Lower lobe of right lung (tissue), 2 donors: ENCODE data around the gene RRM1. TPM values are rescaled to one million over a fixed set of nuclear protein-coding genes. Genes with fewer than 3 reads are reported as not detected.

Experiments used
- ATAC-seq, 2 donors: fragments of 200-7000 bp; cut with Tn5 transposase; one replicate each; pipeline ENCODE4 v1.9.1; 2020 to 2022; ENCODE audit warnings: mild to moderate bottlenecking in 2 of 2, moderate library complexity in 2 of 2
- DNase-seq: peaks from one replicate; pipeline ENCODE4 v3.0.0-alpha.2; 2020
- H3K27ac ChIP-seq: fragments of 200-600 bp; one replicate; pipeline ENCODE4 v1.8.0; 2022
- H3K27me3 ChIP-seq: fragments of 200-600 bp; one replicate; pipeline ENCODE4 v1.8.0; 2022; ENCODE audit warnings: low read depth
- H3K36me3 ChIP-seq: fragments of 200-600 bp; one replicate; pipeline ENCODE4 v1.8.0; 2022; ENCODE audit warnings: mild to moderate bottlenecking
- H3K4me1 ChIP-seq: fragments of 200-600 bp; one replicate; pipeline ENCODE4 v1.8.0; 2022
- H3K4me3 ChIP-seq: fragments of 200-600 bp; one replicate; pipeline ENCODE4 v1.8.0; 2022; ENCODE audit warnings: mild to moderate bottlenecking
- H3K9me3 ChIP-seq: fragments of 200-600 bp; one replicate; pipeline ENCODE4 v1.8.0; 2022
- intact Hi-C: fragments of 100-400 bp; cut with DNase I; formaldehyde crosslinking; loops from one replicate; pipeline ENCODE4 v1.11.0; 2022
- total RNA-seq: library from RNA; stranded (reverse); fragmentation: NEBNext Ultra II Directional; extraction: Animal tissue kit (Norgen Biotek cat#: 25700); gene quantifications from one replicate; pipeline ENCODE4 v1.2.1, GENCODE V29; 2021
- TF ChIP-seq, protein P1 (sequence below): fragments of 200-600 bp; IDR thresholded peaks from one replicate; pipeline ENCODE4 v1.8.0; 2022; ENCODE audit warnings: antibody characterized with exemption, mild to moderate bottlenecking
- donor health status: DM: no; HTN: yes; CAD: no; lungs with severe emphysema.

RRM1 gene
- total RNA-seq, 1 donor from 2014 or later: 23.7 TPM

DNA sequence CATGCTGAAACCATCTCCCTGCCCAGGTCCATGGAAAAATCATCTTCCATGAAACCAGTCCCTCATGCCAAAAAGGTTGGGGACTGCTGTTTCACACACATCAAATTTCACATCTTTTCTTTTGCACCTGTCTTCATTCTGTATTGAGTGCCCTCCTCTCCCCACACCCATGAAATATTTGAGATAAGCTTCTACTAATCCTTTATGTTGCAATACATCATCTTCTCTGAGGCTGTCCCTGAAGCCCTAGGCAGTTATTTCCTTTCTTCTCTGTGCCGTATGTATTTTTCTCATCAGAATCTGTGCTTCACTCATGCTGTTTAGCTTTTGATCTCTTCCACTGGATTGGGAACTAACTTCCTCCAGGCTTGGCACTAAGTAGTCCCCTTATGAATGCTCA is 40.0 kb upstream of the RRM1 start:
- Histone ChIP-seq H3K9me3 (no peaks in the 10 kb centered on the region), H3K27ac (no peak overlapping the region), H3K36me3 (peaks cover 27% of the 10 kb centered on the region), H3K27me3 (no peaks in the 10 kb centered on the region), H3K4me3 (no peak overlapping the region), H3K4me1 (peaks cover 5% of the 10 kb centered on the region)
- no peak for DNase-seq
- TF ChIP-seq, protein P1, sequence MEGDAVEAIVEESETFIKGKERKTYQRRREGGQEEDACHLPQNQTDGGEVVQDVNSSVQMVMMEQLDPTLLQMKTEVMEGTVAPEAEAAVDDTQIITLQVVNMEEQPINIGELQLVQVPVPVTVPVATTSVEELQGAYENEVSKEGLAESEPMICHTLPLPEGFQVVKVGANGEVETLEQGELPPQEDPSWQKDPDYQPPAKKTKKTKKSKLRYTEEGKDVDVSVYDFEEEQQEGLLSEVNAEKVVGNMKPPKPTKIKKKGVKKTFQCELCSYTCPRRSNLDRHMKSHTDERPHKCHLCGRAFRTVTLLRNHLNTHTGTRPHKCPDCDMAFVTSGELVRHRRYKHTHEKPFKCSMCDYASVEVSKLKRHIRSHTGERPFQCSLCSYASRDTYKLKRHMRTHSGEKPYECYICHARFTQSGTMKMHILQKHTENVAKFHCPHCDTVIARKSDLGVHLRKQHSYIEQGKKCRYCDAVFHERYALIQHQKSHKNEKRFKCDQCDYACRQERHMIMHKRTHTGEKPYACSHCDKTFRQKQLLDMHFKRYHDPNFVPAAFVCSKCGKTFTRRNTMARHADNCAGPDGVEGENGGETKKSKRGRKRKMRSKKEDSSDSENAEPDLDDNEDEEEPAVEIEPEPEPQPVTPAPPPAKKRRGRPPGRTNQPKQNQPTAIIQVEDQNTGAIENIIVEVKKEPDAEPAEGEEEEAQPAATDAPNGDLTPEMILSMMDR: no peak
- intact Hi-C loops: no loop called here
- no peak for ATAC-seq

DNA sequence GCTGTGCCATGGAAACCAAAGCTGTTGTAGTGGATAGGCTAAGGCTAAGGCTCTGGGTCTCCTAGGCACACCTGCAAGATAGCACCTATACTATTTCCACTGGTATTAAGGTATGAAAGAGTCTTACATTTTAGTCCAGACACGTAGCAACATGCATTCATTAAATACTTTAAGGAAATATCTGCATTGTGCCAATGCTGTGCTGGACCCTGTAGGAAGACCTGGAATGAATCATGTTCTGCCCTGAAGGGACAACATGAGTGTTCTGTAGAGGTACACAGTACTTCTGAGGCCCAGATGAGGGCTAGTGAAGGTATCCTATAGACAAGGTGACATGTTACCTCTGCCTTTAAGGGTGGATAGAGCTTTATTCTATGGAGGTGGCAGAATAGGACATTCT is 35.2 kb upstream of the RRM1 start:
- DNase-seq (no peak), ATAC-seq (no peak)
- H3K27me3 ChIP-seq: no peaks in the 10 kb centered on the region
- peaks cover 48% of the 10 kb centered on the region for H3K36me3 ChIP-seq
- H3K4me3 ChIP-seq: no peak overlapping the region
- TF ChIP-seq, protein P1: no peak
- intact Hi-C loops: no loop called here
- no peaks in the 10 kb centered on the region for H3K9me3 ChIP-seq
- H3K27ac ChIP-seq: no peak overlapping the region
- H3K4me1 ChIP-seq: peaks cover 20% of the 10 kb centered on the region

DNA sequence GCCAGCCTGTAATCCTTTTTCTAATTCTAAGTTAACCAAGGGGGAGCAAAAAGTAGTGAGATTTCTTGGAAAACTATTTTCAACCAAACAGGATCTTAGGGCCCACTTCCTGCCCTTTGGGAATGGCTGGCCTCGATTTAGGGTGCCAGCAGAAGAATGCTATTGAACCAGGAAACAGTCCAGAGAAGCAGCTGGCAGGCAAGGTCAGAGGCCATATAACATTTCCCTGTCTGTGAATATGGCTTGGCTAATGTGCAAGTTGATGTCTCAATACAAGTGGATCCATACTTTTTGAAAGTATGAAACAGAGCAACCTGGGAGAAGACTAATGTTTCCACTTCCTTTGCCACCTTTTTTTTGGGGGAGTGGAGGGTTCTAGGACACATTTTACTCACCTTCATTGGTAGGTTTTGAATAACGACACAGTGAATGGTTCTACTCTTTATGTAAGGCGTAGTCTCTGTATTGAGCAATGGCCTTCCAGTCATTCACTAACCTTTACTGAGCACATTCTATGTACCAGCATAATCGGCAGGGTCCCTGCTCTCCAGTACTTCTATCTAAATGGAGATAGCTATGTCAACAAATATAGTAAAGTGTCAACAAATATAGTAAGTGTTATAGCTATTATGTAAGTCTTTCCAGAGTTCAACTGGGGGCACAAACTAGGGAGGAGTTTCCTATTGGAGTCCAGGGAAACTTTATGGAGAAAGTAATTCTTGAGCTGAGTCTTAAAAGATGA is 34.2 kb upstream of the RRM1 start:
- Histone ChIP-seq H3K36me3 (peaks cover 46% of the 10 kb centered on the region), H3K27ac (no peak overlapping the region), H3K27me3 (no peaks in the 10 kb centered on the region), H3K4me3 (no peak overlapping the region), H3K9me3 (no peaks in the 10 kb centered on the region), H3K4me1 (peaks cover 26% of the 10 kb centered on the region)
- DNase-seq (no peak), ATAC-seq (peak in 1 of 2 donors; percentile 19)
- TF ChIP-seq, protein P1: no peak
- intact Hi-C loops: loop anchor here (5.0 kb wide), 1 partner anchor 203 kb away; the partner anchor contains the start of gene STIM1

DNA sequence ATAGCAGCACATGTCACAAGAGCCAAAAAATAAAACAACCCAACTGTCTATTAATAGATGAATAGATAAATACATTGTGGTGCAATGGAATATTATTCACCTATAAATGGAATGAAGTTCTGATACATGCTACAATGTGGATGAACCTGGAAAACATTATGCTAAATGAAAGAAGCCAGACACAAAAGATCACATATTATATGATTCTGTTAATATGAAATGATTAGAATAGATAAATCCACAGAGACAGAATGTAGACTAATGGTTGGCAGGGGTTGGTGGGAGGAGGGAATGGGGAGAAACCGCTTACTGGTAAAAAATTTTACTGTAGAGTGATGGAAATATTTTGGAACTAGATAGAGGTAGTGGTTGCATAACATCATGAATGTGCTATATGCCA is 32.9 kb upstream of the RRM1 start:
- no peak overlapping the region for H3K27ac ChIP-seq
- H3K4me3 ChIP-seq: no peak overlapping the region
- H3K9me3 ChIP-seq: no peaks in the 10 kb centered on the region
- H3K27me3 ChIP-seq: no peaks in the 10 kb centered on the region
- H3K4me1 ChIP-seq: peaks cover 37% of the 10 kb centered on the region
- TF ChIP-seq, protein P1: no peak
- ATAC-seq (no peak), DNase-seq (no peak)
- H3K36me3 ChIP-seq: peaks cover 33% of the 10 kb centered on the region
- intact Hi-C loops: loop anchor here (5.0 kb wide), 1 partner anchor 204 kb away; the partner anchor contains the start of gene STIM1

DNA sequence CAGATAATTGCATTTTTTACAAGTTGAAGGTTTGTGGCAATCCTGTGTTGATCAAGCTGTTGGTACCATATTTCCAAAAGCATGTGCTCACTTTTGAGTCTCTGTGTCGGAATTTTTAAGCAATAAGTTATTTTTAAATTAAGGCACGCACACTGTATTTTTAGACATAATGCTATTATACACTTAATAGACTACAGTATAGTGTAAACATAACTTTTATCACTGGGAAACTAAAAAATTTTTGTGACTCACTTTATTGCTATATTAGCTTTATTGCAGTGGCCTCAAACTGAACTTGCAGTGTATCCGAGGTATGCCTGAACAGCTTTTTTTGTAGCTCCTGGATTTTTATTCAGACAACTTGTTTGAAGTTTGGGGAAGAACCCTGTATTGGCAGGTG is 31.3 kb upstream of the RRM1 start:
- no peak overlapping the region for H3K4me3 ChIP-seq
- no peaks in the 10 kb centered on the region for H3K9me3 ChIP-seq
- ATAC-seq (no peak), DNase-seq (no peak)
- TF ChIP-seq, protein P1: no peak
- intact Hi-C loops: loop anchor here (5.0 kb wide), 1 partner anchor 206 kb away; the partner anchor contains the start of gene STIM1
- peaks cover 38% of the 10 kb centered on the region for H3K4me1 ChIP-seq
- H3K27me3 ChIP-seq: no peaks in the 10 kb centered on the region
- H3K36me3 ChIP-seq: peaks cover 28% of the 10 kb centered on the region
- no peak overlapping the region for H3K27ac ChIP-seq
